ENCODE results near the gene CNTNAP2.

The CNTNAP2 gene

GRCh38 chr7:147516391-147516790 lies 1399.8 kb downstream of the CNTNAP2 start:
- DNase-seq = no peak

DNA sequence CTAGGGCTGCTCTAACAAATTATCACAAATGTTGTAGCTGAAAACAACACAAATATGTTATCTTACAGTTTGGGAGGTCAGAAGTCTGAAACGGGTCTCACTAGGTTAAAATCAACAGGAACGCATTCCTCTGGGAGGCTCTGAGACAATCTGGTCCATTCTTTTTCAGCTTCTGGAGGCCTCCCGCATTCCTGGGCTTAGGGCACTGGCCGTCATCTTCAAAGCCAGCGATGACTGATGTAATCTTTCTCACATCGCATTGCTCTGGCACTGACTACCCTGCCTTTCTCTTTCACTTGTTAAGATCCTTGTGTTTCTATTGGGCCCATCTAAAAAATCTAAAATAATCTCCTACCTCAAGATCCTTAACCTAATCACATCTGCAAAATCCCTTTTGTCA lies 1402.5 kb downstream of the CNTNAP2 start:
- DNase-seq = no peak

GRCh38 chr7:147523056-147523455 lies 1406.5 kb downstream of the CNTNAP2 start:
- DNase-seq = no peak

DNA sequence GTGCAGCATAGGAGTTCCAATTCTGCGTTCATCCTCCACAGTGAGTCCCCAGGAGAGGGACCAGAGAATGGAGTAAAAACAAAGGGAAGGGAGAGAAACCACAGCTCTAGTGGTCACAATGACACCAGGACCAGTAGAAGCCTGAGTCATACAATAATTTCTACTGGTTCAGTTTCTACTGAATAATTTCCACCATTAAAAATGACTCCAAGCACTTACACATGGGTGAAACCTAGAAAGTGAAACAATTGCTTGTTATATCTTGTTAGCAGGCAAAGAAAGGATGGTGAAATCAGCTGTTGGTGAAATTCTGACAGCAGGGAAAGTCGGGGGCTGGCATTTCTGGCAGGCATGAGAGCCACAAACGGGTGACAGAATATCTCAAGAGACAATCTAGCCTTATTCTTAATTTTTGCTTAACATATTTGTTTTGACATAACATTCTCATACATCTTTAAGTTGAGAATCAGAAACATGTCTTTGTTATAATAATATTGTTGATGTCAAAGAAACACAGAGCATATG lies 1408.2 kb downstream of the CNTNAP2 start:
- DNase-seq = no peak

DNA sequence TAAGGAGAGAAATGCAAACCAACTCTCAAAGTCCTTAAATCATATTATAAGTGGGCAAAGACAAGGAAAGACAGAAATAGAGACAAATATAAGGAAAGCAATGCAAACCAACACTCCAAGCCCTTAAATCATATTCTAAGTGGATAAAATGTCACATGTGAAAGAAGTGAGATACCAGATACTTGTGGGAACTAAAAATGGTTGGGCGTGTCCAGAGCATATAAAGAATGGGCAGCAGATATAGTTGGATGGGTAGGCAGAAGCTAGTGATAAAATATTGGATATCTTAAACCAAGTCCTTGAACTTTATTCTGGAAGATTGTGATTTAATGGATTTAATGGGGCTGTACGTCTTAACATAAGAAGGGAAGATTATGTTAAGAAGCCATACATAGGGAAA lies 1408.7 kb downstream of the CNTNAP2 start:
- no peak for DNase-seq

DNA sequence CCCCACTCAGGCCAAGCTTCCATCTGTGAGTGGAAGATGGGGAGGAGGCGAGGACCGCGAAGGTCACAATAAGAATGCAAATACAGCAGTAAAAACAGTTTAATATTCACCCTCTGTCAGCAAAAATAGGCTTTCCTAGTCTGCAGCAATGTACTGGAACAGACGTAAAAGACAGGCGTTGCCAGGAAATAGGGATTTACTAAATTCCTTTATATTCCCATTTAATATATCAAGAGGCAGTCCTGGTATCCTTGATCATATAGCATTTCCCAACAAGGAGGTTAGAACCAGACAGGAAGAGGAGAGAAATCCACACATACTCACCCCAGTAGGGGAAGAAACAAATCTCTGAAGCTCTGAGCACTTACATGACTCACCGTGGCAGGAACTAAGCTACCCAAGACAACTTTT lies 1419.1 kb downstream of the CNTNAP2 start:
- no peak for DNase-seq

DNA sequence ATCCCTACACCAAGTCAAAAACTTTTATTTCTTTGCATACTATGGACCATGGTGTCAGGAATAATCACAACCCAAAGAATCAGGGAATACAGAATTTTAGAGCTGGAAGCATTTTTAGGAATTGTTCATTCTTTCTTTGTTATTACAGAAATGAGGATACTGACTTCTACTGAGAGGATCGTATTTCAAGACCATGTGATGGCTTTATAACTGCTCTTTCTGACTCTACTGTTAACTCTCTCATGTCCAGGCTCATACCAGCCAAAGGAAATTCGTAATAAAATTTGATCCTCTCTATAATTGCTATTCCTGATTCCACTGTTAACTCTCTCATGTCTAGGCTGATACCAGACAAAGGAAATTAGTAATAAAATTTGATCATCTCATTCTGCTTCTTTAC lies 1423.1 kb downstream of the CNTNAP2 start:
- no peak for DNase-seq

- no peak for DNase-seq
These were observed 1424.1 kb downstream of the CNTNAP2 start for GRCh38 chr7:147540743-147541142.

DNA sequence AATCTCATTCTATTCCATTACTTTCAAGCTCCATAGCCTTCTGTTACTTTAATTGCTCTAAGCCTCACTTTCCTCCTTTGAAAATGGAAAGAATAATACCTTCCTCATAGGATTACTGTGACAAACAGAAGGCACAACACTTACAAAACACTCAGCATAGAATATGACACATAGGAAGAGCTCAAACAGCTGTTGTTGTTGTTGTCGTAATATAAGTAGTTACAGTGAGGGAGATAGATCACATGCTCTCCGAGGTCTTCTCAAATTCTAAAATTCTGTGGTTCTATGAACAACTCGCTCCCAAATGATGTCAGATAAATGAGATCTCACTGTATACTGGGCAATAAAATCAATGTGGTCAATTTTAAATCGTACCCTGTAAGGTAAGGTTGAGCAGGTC lies 1424.7 kb downstream of the CNTNAP2 start:
- no peak for DNase-seq

DNA sequence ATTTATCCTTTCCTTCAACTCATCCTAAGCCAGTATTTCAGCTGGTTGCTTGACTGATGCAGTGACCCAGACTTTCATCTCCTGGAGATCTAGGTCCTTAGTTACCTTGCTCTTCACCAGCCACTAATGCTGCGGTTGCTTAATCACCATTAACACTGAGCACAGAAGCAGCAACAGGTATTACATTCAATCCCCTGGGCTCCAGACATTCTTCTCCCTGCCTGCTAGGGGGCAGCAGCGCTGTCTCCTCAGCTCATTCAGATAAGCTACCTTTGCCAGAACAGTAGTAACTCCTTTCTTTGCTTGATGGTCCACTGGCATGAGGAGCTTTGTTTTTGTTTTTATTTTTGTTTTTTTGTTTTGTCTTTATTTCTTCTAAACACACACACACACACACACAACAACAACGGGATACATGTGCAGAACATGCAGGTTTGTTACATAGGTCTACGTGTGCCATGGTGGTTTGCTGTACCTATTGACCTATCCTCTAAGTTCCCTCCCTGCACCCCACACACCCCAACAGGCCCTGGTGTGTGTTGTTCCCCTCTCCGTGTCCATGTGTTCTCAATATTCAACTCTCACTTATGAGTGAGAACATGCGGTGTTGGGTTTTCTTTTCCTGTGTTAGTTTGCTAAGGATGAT lies 1430.8 kb downstream of the CNTNAP2 start:
- no peak for DNase-seq

- DNase-seq = no peak
These were observed 1439.7 kb downstream of the CNTNAP2 start for GRCh38 chr7:147556317-147556716.

- DNase-seq = no peak
These were observed 1447.1 kb downstream of the CNTNAP2 start for GRCh38 chr7:147563669-147564068.

DNA sequence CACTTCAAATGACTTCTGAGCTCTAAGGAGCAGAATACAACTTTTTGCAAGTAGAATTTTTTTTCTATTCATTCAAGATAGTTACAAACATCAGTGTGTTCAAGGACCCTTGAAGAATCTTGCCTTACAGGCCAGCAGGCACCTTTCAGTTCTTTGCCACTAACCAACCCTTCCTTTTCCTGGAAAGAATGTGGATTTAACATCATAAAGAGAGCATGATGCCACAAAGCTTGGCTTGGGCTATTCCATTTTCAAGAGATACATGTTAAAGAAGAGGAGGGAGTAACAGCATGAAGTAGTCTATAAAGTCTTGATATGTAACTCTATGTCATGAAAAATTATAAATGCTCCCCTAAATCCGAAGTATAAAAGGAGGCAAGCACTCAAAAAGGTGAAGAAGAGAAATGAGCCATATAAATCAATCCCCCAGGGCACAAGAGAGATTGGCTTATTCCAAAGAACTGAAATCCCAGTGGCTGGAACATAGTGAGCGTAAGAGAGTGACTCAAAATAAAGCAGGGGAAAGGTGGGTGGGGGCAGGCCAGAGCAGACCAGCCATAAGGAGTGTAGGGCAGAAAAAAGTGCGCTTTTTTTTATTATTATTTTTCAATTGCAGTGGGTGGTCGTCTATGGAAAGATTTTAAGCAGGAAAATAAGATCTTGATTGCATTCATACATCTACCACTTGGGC lies 1448.3 kb downstream of the CNTNAP2 start:
- no peak for DNase-seq

- no peak for DNase-seq
These were observed 1450.4 kb downstream of the CNTNAP2 start for GRCh38 chr7:147567043-147567442.

GRCh38 chr7:147569116-147569913 lies 1452.7 kb downstream of the CNTNAP2 start:
- DNase-seq = no peak

- no peak for DNase-seq
These were observed 1453.8 kb downstream of the CNTNAP2 start for GRCh38 chr7:147570390-147570789.

DNA sequence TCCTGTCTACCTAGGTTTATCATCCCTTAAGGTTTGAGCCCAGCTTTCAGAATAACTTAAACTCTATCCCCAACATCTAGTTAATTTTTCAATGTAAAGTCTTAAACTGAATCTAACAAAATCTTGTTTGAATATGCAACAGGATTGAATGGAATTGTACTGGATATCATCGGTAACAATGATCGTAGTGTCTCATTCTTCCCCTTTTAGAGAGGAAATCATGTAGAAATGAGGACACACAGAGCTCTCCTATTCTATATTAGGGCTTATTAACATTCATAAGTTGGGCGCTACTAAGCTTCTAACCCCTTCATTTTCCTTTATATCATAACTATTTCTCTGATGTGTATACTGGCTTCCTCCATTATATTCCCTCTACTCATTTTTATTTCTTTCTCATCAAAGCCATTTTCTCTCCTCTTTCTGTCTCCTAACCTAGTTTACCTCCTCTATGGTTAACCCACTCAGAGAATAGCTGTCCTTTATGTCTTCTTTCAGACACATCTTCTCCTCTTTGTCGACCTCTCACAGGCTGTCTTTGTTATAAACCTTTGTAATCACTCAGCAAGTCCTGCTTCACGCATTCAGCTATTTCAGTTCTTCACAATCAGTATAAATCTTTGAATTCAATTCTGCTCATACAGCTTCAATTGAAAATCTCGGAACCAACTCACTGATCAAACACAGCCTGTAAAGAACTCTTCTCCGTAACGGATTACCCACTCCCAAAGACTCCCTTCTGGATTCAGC lies 1455.0 kb downstream of the CNTNAP2 start:
- DNase-seq = no peak

- no peak for DNase-seq
These were observed 1461.6 kb downstream of the CNTNAP2 start for GRCh38 chr7:147578196-147578595.

GRCh38 chr7:147579148-147579547 lies 1462.5 kb downstream of the CNTNAP2 start:
- DNase-seq = no peak

DNA sequence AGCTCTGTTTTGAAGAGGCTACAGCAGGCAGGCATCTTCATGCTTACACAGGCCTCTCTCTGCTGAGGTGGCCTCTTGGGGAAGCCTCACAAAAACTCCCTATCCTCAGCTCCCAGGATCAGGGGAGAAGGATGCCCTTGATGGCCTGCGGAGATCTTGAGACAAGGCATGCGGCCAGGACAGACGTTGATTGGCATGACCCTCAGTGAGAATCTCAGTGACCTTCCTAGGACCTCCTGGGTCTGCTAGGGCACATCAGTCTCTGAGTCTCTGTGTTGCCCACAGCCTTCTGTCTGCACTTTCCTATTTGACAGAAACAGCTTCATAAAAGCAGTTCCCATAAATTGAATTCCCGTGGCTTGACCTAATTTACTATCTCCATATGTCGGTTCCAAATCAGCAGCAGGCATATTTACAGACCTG lies 1468.2 kb downstream of the CNTNAP2 start:
- DNase-seq = no peak

GRCh38 chr7:147586110-147586509 lies 1469.5 kb downstream of the CNTNAP2 start:
- DNase-seq = no peak

DNA sequence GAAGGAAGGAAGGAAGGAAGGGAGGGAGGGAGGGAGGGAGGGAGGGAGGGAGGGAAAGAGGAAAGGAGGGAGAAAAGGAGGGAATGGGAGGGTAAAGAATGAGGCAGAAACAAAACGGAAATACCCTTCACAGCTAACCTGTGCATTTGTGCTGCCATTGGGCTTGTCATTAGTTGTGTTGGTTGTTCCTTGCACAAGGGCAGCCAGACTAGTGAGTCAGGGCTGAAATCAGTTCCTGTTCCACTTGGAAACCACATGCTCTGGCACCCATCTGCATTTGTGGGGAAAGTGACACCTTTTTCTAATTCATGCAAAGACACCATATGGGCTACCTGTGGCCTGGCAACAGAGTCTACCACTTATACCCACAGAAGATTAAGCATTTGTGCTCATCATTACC lies 1469.9 kb downstream of the CNTNAP2 start:
- no peak for DNase-seq

All from activated T-cell treated with anti-CD3 and anti-CD28 coated beads, Interleukin-2, amount 50 U/mL, for 1 hour (primary cell).